Brain microvascular endothelial cell (primary cell): Measurements from ENCODE around the gene EMP1.
A peak's percentile ranks its signal among the peaks of the same experiment; 100 is the strongest.

Experiments
- DNase-seq: peaks from one replicate; pipeline ENCODE4 v3.0.0-alpha.2; 2020
- H3K27ac ChIP-seq: fragments of 250-450 bp; sonication (Bioruptor Pico); 2 replicates; pipeline ENCODE4 v1.5.1; 2020; ENCODE audit warnings: mild to moderate bottlenecking, moderate library complexity
- H3K27me3 ChIP-seq: fragments of 250-450 bp; sonication (Bioruptor Pico); replicated peaks from 2 replicates; pipeline ENCODE4 v1.5.1; 2020; ENCODE audit warnings: mild to moderate bottlenecking
- H3K36me3 ChIP-seq: fragments of 250-450 bp; sonication (Bioruptor Pico); replicated peaks from 2 replicates; pipeline ENCODE4 v1.5.1; 2020; ENCODE audit warnings: mild to moderate bottlenecking
- H3K4me3 ChIP-seq: 2 replicates; pipeline ENCODE4 v1.5.1; 2011; ENCODE audit warnings: low read depth, mild to moderate bottlenecking, control low read depth, low read length, moderate library complexity
- CTCF ChIP-seq: IDR thresholded peaks from 2 replicates; pipeline ENCODE4 v1.5.1; 2011; ENCODE audit warnings: low read depth, mild to moderate bottlenecking, moderate library complexity, low read length, control low read depth, inconsistent platforms; ENCODE audit errors: missing control alignments
- in situ Hi-C: cut with HindIII; loops from 2 replicates; pipeline ENCODE4 v1.10.0; 2017; ENCODE audit warnings: low sequenced_read_pairs, low pct_ligation_motif_present

EMP1 gene

GRCh38 chr12:13196130-13196921 lies at the start of gene EMP1:
EMP1 (plus strand) TSS chr12:13196726; CDS start chr12:13211511, 14,785 bp downstream.
- Histone ChIP-seq H3K27ac (peak within 1 kb of the TSS; percentile 91), H3K27me3 (no peaks in the 10 kb centered on the region), H3K4me3 (peak within 1 kb of the TSS; percentile 91), H3K36me3 (no peaks in the 10 kb centered on the region)
- in situ Hi-C loops = no loop called here
- DNase-seq = peak; percentile 100
- no peak for TF ChIP-seq CTCF

- in situ Hi-C loops = no loop called here
- no peak for TF ChIP-seq CTCF
- DNase-seq = no peak
- Histone ChIP-seq H3K27ac (no peak overlapping the region), H3K4me3 (no peak overlapping the region), H3K27me3 (no peaks in the 10 kb centered on the region), H3K36me3 (no peaks in the 10 kb centered on the region)
Measured at GRCh38 chr12:13147688-13148484, 48.6 kb upstream of the EMP1 start.

- in situ Hi-C loops = no loop called here
Measured at GRCh38 chr12:13148485-13148847, 48.1 kb upstream of the EMP1 start.

GRCh38 chr12:13149411-13149810 lies 47.1 kb upstream of the EMP1 start:
- Histone ChIP-seq H3K27me3 (no peaks in the 10 kb centered on the region), H3K36me3 (no peaks in the 10 kb centered on the region), H3K4me3 (no peak overlapping the region), H3K27ac (no peak overlapping the region)
- TF ChIP-seq CTCF = no peak
- in situ Hi-C loops = no loop called here
- no peak for DNase-seq

More at GRCh38 chr12:13148485-13148847, 48.1 kb upstream of the EMP1 start:
- TF ChIP-seq CTCF = no peak
- Histone ChIP-seq H3K27me3 (no peaks in the 10 kb centered on the region), H3K36me3 (no peaks in the 10 kb centered on the region), H3K4me3 (no peak overlapping the region), H3K27ac (no peak overlapping the region)
- DNase-seq = no peak

- H3K27ac ChIP-seq = no peak overlapping the region
- DNase-seq = no peak
- H3K4me3 ChIP-seq = no peak overlapping the region
- no peaks in the 10 kb centered on the region for H3K27me3 ChIP-seq
- in situ Hi-C loops = no loop called here
- no peak for TF ChIP-seq CTCF
- no peaks in the 10 kb centered on the region for H3K36me3 ChIP-seq
Measured at GRCh38 chr12:13152281-13152680, 44.2 kb upstream of the EMP1 start.
